Chondrocyte (in vitro differentiated cells): ENCODE data around the gene HPS1. TPM values are rescaled to one million over a fixed set of nuclear protein-coding genes. Genes with fewer than 3 reads are reported as not detected.
A peak's percentile ranks its signal among the peaks of the same experiment; 100 is the strongest.

Source experiments
- DNase-seq: peaks from one replicate; pipeline ENCODE4 v3.0.0; 2021; ENCODE audit warnings: mixed read lengths, low spot score
- H3K27ac Mint-ChIP-seq: one replicate; pipeline ENCODE4 v1.8.0; 2021; ENCODE audit warnings: mild to moderate bottlenecking, moderate library complexity, mixed read lengths; ENCODE audit not compliant: unreplicated experiment
- H3K27me3 Mint-ChIP-seq: 2 replicates; pipeline ENCODE4 v1.8.0; 2021; ENCODE audit warnings: low read depth, mixed read lengths
- H3K36me3 Mint-ChIP-seq: 2 replicates; pipeline ENCODE4 v1.8.0; 2021; ENCODE audit warnings: low read depth, mixed read lengths
- H3K4me1 Mint-ChIP-seq: 2 replicates; pipeline ENCODE4 v1.8.0; 2021; ENCODE audit warnings: low read depth, mild to moderate bottlenecking, mixed read lengths
- H3K4me3 Mint-ChIP-seq: one replicate; pipeline ENCODE4 v1.8.0; 2021; ENCODE audit warnings: mild to moderate bottlenecking, moderate library complexity, mixed read lengths; ENCODE audit not compliant: unreplicated experiment
- H3K9me3 Mint-ChIP-seq: 2 replicates; pipeline ENCODE4 v1.8.0; 2021; ENCODE audit warnings: low read depth, mixed read lengths
- total RNA-seq: library from RNA; stranded (reverse); gene quantifications from 3 replicates; pipeline ENCODE4 v1.2.1, GENCODE V29; 2021
- TF ChIP-seq, protein P1 (sequence below): fragments of 200-600 bp; sonication (generic); IDR thresholded peaks from 2 replicates; pipeline ENCODE4 v1.5.0; 2021; ENCODE audit warnings: antibody characterized with exemption, mild to moderate bottlenecking, moderate library complexity

The HPS1 gene
- total RNA-seq, 1 donor from 2014 or later, result 50.5 TPM

DNA sequence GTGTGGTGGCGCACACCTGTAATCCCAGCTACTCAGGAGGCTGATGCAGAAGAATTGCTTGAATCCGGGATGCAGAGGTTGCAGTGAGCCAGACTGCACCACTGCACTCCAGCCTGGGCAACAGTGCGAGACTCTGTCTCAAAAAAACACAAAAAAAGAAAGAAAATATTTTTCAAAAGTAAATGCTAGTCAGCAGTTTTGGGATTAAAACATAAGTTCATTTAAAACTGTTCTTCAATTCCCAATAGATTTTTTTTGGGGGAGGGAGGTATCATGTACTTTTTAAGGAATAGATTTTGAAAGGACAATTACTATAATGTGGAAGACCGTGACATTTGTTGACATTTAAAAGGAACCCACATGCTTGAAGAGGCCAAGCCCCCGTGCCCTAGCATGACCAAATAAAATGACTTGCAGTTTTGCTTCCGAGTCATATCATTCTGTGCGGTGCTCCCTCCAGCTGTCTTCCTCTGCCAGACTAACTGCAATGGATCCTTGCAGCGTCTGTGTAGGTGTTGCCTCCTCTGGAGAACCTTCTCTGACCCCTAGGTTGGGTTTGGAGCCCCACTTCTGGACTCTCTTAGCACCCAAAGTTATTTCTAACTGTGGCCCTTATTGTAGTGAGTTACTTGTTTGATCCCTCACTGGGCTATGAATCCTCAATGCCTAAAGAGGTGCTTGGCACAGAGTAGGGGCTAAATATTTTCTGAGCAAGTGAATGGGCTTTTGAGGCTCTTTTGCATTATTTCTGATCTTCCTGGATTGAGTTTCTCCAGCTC lies 17.4 kb upstream of the HPS1 start:
- Mint-ChIP-seq H3K4me3 (no peak overlapping the region), H3K27ac (no peak overlapping the region), H3K27me3 (peaks cover 8% of the 10 kb centered on the region), H3K9me3 (no peaks in the 10 kb centered on the region), H3K36me3 (no peaks in the 10 kb centered on the region), H3K4me1 (peaks cover 15% of the 10 kb centered on the region)
- TF ChIP-seq, protein P1, sequence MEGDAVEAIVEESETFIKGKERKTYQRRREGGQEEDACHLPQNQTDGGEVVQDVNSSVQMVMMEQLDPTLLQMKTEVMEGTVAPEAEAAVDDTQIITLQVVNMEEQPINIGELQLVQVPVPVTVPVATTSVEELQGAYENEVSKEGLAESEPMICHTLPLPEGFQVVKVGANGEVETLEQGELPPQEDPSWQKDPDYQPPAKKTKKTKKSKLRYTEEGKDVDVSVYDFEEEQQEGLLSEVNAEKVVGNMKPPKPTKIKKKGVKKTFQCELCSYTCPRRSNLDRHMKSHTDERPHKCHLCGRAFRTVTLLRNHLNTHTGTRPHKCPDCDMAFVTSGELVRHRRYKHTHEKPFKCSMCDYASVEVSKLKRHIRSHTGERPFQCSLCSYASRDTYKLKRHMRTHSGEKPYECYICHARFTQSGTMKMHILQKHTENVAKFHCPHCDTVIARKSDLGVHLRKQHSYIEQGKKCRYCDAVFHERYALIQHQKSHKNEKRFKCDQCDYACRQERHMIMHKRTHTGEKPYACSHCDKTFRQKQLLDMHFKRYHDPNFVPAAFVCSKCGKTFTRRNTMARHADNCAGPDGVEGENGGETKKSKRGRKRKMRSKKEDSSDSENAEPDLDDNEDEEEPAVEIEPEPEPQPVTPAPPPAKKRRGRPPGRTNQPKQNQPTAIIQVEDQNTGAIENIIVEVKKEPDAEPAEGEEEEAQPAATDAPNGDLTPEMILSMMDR, result no peak
- no peak for DNase-seq

DNA sequence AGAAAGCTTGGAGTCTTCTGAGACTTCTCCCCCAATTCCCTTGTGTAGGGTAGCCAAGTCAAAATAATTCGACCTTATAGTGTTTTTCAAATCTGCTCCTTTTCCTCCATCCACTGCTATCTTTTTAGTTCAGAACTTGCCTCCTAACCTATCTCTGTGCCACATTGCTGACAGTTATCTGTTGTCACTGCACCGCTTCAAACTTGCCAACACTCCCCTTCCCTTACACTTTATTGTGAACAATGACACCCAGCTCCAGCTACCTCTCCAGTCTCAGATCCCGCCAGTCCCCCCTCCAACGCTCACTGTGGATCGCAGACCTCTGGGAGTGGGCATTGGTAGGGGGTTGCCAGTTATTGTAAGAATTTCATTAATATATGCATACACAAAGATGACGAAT lies 16.3 kb upstream of the HPS1 start:
- peaks cover 2% of the 10 kb centered on the region for H3K27me3 Mint-ChIP-seq
- peaks cover 17% of the 10 kb centered on the region for H3K4me1 Mint-ChIP-seq
- H3K36me3 Mint-ChIP-seq, result no peaks in the 10 kb centered on the region
- TF ChIP-seq, protein P1, result no peak
- no peak overlapping the region for H3K4me3 Mint-ChIP-seq
- no peak for DNase-seq
- no peak overlapping the region for H3K27ac Mint-ChIP-seq
- no peaks in the 10 kb centered on the region for H3K9me3 Mint-ChIP-seq

DNA sequence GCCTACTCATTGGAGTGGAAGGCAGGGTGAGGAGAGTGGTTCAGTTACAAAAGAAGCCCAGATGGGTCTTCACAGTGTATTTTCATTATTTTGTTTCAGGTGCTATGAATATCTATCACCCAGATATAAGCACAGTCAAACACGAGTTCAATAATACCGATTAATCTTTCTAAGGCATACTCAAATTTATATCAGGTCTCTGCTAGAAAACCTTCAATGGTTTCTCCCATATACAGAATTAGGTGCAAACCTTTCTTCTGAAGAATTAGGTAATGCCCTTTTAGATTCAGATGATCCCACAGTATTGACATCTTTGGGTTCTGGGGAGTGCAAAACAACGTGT lies 14.7 kb upstream of the HPS1 start:
- no peaks in the 10 kb centered on the region for H3K36me3 Mint-ChIP-seq
- H3K9me3 Mint-ChIP-seq, result no peaks in the 10 kb centered on the region
- no peak for DNase-seq
- TF ChIP-seq, protein P1, result no peak
- H3K27ac Mint-ChIP-seq, result peak overlapping the region; percentile 78
- peaks cover 2% of the 10 kb centered on the region for H3K27me3 Mint-ChIP-seq
- H3K4me1 Mint-ChIP-seq, result peaks cover 13% of the 10 kb centered on the region
- no peak overlapping the region for H3K4me3 Mint-ChIP-seq

DNA sequence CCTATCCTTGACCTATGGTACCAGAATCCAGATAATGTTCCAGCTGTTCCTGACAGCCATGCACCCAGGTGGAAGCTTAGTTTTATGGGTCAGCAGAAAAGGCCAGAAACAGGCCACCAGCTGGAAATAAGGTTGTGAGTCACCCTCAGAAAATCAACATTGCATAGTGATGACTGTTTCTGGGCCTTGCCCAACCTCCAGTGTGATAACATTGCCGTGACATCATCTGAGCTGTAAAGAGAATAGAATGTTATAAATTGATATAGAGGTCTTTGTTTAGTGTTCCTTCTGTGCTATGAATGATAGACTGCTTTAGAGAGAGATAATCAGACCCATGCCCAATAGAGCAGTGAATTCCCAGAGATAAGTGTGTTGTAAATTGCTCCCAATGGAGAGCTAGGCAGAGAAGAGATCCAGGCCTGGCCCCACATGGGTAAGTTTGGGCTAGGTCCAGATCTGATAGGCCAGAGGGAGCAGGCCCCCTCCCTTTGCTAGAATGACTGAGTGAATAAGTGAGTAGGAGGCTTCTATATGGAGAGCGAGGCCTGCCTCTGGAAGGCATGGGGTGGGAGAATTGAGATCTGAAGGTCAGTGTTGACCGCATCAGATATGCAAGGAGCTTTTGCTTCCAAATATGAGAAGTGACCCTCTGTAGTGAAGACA lies 14.2 kb upstream of the HPS1 start:
- Mint-ChIP-seq H3K27ac (peak overlapping the region; percentile 78), H3K36me3 (no peaks in the 10 kb centered on the region), H3K9me3 (no peaks in the 10 kb centered on the region), H3K4me3 (no peak overlapping the region), H3K4me1 (peaks cover 13% of the 10 kb centered on the region), H3K27me3 (peaks cover 2% of the 10 kb centered on the region)
- no peak for DNase-seq
- TF ChIP-seq, protein P1, result no peak

DNA sequence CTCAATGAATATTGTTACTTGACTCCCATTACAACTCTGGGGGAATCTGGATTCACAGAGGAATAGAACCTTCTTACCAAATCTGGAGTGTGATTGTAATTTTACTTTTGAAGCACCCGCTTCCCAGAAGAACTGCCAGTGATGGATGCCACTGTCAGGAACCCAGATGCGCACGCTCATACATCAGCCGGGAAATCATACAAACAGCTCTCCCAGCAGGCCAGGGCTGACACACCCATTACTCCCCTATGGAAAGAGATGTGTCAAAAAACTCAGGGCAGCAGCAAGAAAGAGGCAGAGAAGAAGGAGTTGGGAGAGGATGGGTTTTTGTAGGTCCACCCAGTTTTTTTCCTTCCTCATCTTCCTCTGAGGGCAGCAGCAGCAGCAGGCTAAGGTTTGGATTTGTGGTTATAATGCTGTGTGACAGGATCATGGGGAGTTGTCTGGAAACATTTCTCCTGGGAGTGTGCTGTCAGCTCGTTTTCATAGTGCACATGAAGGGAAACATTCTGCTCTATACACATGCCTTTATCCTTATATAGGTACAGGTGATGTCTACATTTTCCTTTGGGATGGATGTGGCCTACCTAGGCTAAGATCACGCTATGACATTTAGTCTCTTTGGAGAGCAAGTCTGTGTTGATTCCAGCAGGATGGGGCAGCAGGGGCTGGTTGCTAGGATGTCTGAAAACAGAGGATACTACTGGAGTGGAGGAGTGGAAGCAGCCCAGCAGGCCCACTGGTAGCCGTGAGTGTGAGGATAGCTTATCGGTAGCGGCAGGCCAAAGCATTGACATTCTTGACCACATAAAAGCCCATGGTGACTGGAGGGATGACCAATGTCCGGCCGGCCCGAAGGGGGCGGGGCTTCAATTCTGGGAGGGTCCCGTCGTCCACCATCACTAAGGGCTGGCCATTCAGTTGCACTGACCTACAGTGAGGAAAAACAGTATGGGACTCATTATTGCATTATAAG lies 12.4 kb upstream of the HPS1 start:
- Mint-ChIP-seq H3K4me1 (peaks cover 13% of the 10 kb centered on the region), H3K9me3 (no peaks in the 10 kb centered on the region), H3K4me3 (no peak overlapping the region), H3K27me3 (peaks cover 2% of the 10 kb centered on the region), H3K27ac (no peak overlapping the region), H3K36me3 (no peaks in the 10 kb centered on the region)
- TF ChIP-seq, protein P1, result no peak
- DNase-seq, result no peak
